Vagina (tissue), 2 donors: ENCODE measurements around the gene TBCEL. TPM values are rescaled to one million over a fixed set of nuclear protein-coding genes. Genes with fewer than 3 reads are reported as not detected.
"Not testable (repeated sequence)": the region's sequence is repeated elsewhere in the genome, so short reads cannot be mapped to it uniquely, and the experiment has no call there.

Experiments used
- DNase-seq, 2 donors: peaks; one replicate each; pipeline ENCODE4 v3.0.0-alpha.2; 2017; ENCODE audit errors: extremely low spot score in 2 of 2
- H3K27ac ChIP-seq: fragments of 200-600 bp; sonication (generic); one replicate; pipeline ENCODE4 v1.5.1; 2019
- H3K27me3 ChIP-seq: fragments of 200-600 bp; sonication (generic); one replicate; pipeline ENCODE4 v1.5.1; 2019
- H3K36me3 ChIP-seq, 2 donors: fragments of 200-600 bp; sonication (generic); one replicate each; pipeline ENCODE4 v1.5.1; 2017 to 2019
- H3K4me1 ChIP-seq: fragments of 200-600 bp; sonication (generic); one replicate; pipeline ENCODE4 v1.5.1; 2019
- H3K4me3 ChIP-seq, 2 donors: fragments of 200-600 bp; sonication (generic); 1 replicate in 1 of 2; 2 replicates in 1 of 2; pipeline ENCODE4 v1.5.1; 2016 to 2019
- H3K9me3 ChIP-seq: fragments of 200-600 bp; sonication (generic); one replicate; pipeline ENCODE4 v1.5.1; 2019
- POLR2A ChIP-seq, 2 donors: fragments of 450-650 bp; IDR thresholded peaks; one replicate each; pipeline ENCODE4 v1.6.1; 2017; ENCODE audit warnings: antibody characterized with exemption in 2 of 2, mild to moderate bottlenecking in 2 of 2, moderate library complexity in 2 of 2
- POLR2AphosphoS5 ChIP-seq, 2 donors: sonication (generic); formaldehyde crosslinking; IDR thresholded peaks; one replicate each; pipeline ENCODE4 v1.9.0; 2017; ENCODE audit warnings: antibody characterized with exemption in 2 of 2, mild to moderate bottlenecking in 2 of 2, low read depth in 1 of 2; ENCODE audit not compliant: insufficient read depth in 1 of 2
- intact Hi-C: fragments of 100-400 bp; cut with DNase I; formaldehyde crosslinking; loops from one replicate; pipeline ENCODE4 v1.15.1; 2023
- total RNA-seq: library from RNA; depleted of rRNA; stranded (reverse); fragments of >200 nt; gene quantifications from one replicate; pipeline ENCODE4 v1.2.3, GENCODE V29; 2016
- TF ChIP-seq, protein P1 (sequence below), 3 experiments: fragments of 450-650 bp in 2 of 3; fragments of 200-600 bp in 1 of 3; sonication (generic) in 1 of 3; IDR thresholded peaks; one replicate each; pipeline ENCODE4 v1.5.1; 2017 to 2019; ENCODE audit warnings: antibody characterized with exemption in 3 of 3, mild to moderate bottlenecking in 2 of 3, moderate library complexity in 2 of 3

TBCEL gene
- total RNA-seq, 1 donor from 2014 or later = 19.2 TPM

- intact Hi-C loops = no loop called here
- no peaks in the 10 kb centered on the region for H3K4me1 ChIP-seq
- H3K9me3 ChIP-seq = no peaks in the 10 kb centered on the region
- no peaks in the 10 kb centered on the region for H3K27me3 ChIP-seq
- no peak overlapping the region for H3K4me3 ChIP-seq
- H3K36me3 ChIP-seq = no peaks in the 10 kb centered on the region
- H3K27ac ChIP-seq = no peak overlapping the region
- TF ChIP-seq, protein P1, sequence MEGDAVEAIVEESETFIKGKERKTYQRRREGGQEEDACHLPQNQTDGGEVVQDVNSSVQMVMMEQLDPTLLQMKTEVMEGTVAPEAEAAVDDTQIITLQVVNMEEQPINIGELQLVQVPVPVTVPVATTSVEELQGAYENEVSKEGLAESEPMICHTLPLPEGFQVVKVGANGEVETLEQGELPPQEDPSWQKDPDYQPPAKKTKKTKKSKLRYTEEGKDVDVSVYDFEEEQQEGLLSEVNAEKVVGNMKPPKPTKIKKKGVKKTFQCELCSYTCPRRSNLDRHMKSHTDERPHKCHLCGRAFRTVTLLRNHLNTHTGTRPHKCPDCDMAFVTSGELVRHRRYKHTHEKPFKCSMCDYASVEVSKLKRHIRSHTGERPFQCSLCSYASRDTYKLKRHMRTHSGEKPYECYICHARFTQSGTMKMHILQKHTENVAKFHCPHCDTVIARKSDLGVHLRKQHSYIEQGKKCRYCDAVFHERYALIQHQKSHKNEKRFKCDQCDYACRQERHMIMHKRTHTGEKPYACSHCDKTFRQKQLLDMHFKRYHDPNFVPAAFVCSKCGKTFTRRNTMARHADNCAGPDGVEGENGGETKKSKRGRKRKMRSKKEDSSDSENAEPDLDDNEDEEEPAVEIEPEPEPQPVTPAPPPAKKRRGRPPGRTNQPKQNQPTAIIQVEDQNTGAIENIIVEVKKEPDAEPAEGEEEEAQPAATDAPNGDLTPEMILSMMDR (IDR thresholded peaks at IDR 0.05) = no peak
- TF ChIP-seq POLR2AphosphoS5 (IDR thresholded peaks at IDR 0.05; ENCODE audit: insufficient read depth in 1 of 2, low read depth in 1 of 2) (no peak), POLR2A (IDR thresholded peaks at IDR 0.05) (no peak)
- DNase-seq = no peak
These were observed 17.0 kb upstream of the TBCEL start for GRCh38 chr11:121006922-121007321.

- Histone ChIP-seq H3K27ac (no peak overlapping the region), H3K4me1 (no peaks in the 10 kb centered on the region), H3K4me3 (no peak overlapping the region), H3K36me3 (no peaks in the 10 kb centered on the region), H3K9me3 (no peaks in the 10 kb centered on the region), H3K27me3 (no peaks in the 10 kb centered on the region)
- TF ChIP-seq POLR2A (IDR thresholded peaks at IDR 0.05) (no peak), POLR2AphosphoS5 (IDR thresholded peaks at IDR 0.05; ENCODE audit: insufficient read depth in 1 of 2, low read depth in 1 of 2) (no peak)
- TF ChIP-seq, protein P1 (IDR thresholded peaks at IDR 0.05) = no peak
- no peak for DNase-seq
- intact Hi-C loops = no loop called here
These were observed 15.4 kb upstream of the TBCEL start for GRCh38 chr11:121008551-121008950.

GRCh38 chr11:121012091-121012490, 11.8 kb upstream of the TBCEL start:
- no peaks in the 10 kb centered on the region for H3K9me3 ChIP-seq
- intact Hi-C loops = no loop called here
- no peak for DNase-seq
- H3K4me1 ChIP-seq = no peaks in the 10 kb centered on the region
- H3K4me3 ChIP-seq = no peak overlapping the region
- no peaks in the 10 kb centered on the region for H3K27me3 ChIP-seq
- TF ChIP-seq, protein P1 (IDR thresholded peaks at IDR 0.05) = no peak
- TF ChIP-seq POLR2AphosphoS5 (IDR thresholded peaks at IDR 0.05; ENCODE audit: insufficient read depth in 1 of 2, low read depth in 1 of 2) (no peak), POLR2A (IDR thresholded peaks at IDR 0.05) (no peak)
- no peak overlapping the region for H3K27ac ChIP-seq
- no peaks in the 10 kb centered on the region for H3K36me3 ChIP-seq

DNA sequence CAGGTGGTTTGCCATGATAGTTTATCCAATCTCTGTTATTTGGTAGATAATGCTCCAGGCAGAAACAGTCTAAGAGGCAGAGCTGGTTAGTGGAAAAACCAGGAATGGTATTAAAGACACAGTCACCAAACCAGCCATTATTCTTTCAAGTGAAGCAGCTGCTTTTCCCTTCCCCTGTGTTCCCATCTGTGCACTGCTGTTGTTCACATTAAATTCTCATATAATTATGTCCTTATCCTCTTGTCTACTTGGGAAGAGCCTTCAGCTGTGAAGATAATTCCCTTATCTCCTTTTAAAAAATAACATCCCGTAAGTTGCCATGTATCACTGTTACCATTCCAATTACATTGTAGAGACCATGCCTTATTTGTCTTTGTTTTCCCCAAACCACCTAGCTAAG, 5.2 kb upstream of the TBCEL start:
- Histone ChIP-seq H3K27me3 (no peaks in the 10 kb centered on the region), H3K4me1 (peaks cover 6% of the 10 kb centered on the region), H3K36me3 (no peaks in the 10 kb centered on the region), H3K9me3 (no peaks in the 10 kb centered on the region), H3K27ac (no peak overlapping the region), H3K4me3 (no peak overlapping the region)
- no peak for DNase-seq
- TF ChIP-seq POLR2AphosphoS5 (IDR thresholded peaks at IDR 0.05; ENCODE audit: insufficient read depth in 1 of 2, low read depth in 1 of 2) (no peak), POLR2A (IDR thresholded peaks at IDR 0.05) (no peak)
- TF ChIP-seq, protein P1 (IDR thresholded peaks at IDR 0.05) = no peak
- intact Hi-C loops = no loop called here

DNA sequence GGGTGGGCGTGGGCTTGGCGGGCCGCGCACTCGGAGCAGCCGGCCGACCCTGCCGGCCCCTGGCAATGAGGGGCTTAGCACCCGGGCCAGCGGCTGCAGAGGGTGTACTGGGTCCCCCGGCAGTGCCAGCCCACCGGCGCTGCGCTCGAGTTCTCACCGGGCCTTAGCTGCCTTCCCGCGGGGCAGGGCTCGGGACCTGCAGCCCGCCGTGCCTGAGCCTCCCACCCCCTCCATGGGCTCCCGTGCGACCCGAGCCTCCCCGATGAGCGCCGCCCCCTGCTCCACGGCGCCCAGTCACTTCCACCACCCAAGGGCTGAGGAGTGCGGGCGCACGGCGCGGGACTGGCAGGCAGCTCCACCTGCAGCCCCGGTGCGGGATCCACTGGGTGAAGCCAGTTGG, 2.2 kb upstream of the TBCEL start:
- H3K27ac ChIP-seq, H3K4me3 ChIP-seq, H3K27me3 ChIP-seq, intact Hi-C loops, H3K36me3 ChIP-seq, DNase-seq, H3K9me3 ChIP-seq: not testable (repeated sequence)
- H3K4me1 ChIP-seq = peaks cover 25% of the 10 kb centered on the region

DNA sequence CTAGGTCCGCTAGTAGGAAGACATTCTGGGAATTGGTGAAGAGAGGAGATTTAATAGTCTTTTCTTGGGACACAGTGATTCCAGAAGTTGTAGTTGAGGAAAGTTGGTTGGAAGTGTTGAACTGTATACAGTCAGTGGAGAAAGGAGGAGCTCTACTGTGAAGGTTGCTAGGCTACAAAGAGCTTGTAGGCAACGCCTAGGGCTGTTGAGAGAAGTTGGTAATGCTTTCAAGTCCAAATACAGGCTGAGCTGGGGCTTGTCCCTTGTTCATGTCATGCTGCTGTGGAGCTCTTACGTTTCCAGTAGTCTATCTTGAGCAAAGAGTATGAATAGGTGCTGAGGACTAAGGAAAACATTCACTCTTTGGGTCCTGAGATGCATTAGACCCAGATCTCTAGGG, 1.1 kb downstream of the TBCEL start:
- Histone ChIP-seq H3K9me3 (no peaks in the 10 kb centered on the region), H3K4me3 (peak overlapping the region; percentile 55 to 77), H3K27ac (no peak overlapping the region), H3K36me3 (no peaks in the 10 kb centered on the region), H3K27me3 (no peaks in the 10 kb centered on the region), H3K4me1 (peaks cover 25% of the 10 kb centered on the region)
- intact Hi-C loops = no loop called here
- no peak for TF ChIP-seq POLR2A (IDR thresholded peaks at IDR 0.05)
- DNase-seq = no peak
